Neural cell (in vitro differentiated cells): Measurements from ENCODE around the gene ANKRD39. TPM values are rescaled to one million over a fixed set of nuclear protein-coding genes. Genes with fewer than 3 reads are reported as not detected.

Experiments
- H2AFZ ChIP-seq: fragments of 200-600, 300-800 bp; sonication (generic), shearing (Covaris generic); 2 replicates; pipeline ENCODE4 v1.6.0; 2014; ENCODE audit warnings: low read depth, mild to moderate bottlenecking, antibody characterized with exemption, low read length, moderate library complexity
- H3F3A ChIP-seq: fragments of 200-600 bp; shearing (Covaris generic); 2 replicates; pipeline ENCODE4 v1.6.1; 2016; ENCODE audit warnings: mild to moderate bottlenecking, moderate library complexity, mixed read lengths, antibody characterized with exemption, low read length; ENCODE audit not compliant: insufficient read depth, poor library complexity, severe bottlenecking
- H3K27ac ChIP-seq: fragments of 200-600, 300-800 bp; sonication (generic), shearing (Covaris generic); 2 replicates; pipeline ENCODE4 v1.5.1; 2014; ENCODE audit warnings: mild to moderate bottlenecking, low read length, moderate library complexity
- H3K27me3 ChIP-seq: fragments of 300-800, 200-600 bp; sonication (generic), shearing (Covaris generic); 2 replicates; pipeline ENCODE4 v1.6.0; 2014; ENCODE audit warnings: mild to moderate bottlenecking, low read depth, low read length, moderate library complexity; ENCODE audit not compliant: insufficient read depth
- H3K36me3 ChIP-seq: fragments of 300-800, 200-600 bp; sonication (generic), shearing (Covaris generic); 2 replicates; pipeline ENCODE4 v1.5.1; 2014; ENCODE audit warnings: mild to moderate bottlenecking, antibody characterized with exemption, low read length, moderate library complexity; ENCODE audit not compliant: insufficient read depth
- H3K4me2 ChIP-seq: fragments of 300-800, 200-600 bp; sonication (generic), shearing (Covaris generic); 2 replicates; pipeline ENCODE4 v1.6.0; 2014; ENCODE audit warnings: mild to moderate bottlenecking, low read length
- H3K4me3 ChIP-seq: fragments of 300-800, 200-600 bp; sonication (generic), shearing (Covaris generic); 2 replicates; pipeline ENCODE4 v1.5.1; 2014; ENCODE audit warnings: mild to moderate bottlenecking, low read length, moderate library complexity
- H3K79me2 ChIP-seq: fragments of 200-600 bp; shearing (Covaris generic); replicated peaks from 2 replicates; pipeline ENCODE4 v1.6.0; 2014; ENCODE audit warnings: mild to moderate bottlenecking, low read length, moderate library complexity; ENCODE audit not compliant: insufficient read depth
- H3K9ac ChIP-seq: fragments of 300-800, 200-600 bp; sonication (generic), shearing (Covaris generic); 2 replicates; pipeline ENCODE4 v1.6.1; 2016; ENCODE audit warnings: mild to moderate bottlenecking, low read length, mixed read lengths
- H3K9me2 ChIP-seq: fragments of 200-600 bp; shearing (Covaris generic); 2 replicates; pipeline ENCODE4 v1.6.1; 2016; ENCODE audit warnings: mild to moderate bottlenecking, low read length, mixed read lengths; ENCODE audit not compliant: insufficient read depth
- H3K9me3 ChIP-seq: fragments of 200-600, 300-800 bp; sonication (generic), shearing (Covaris generic); 2 replicates; pipeline ENCODE4 v1.6.1; 2016; ENCODE audit warnings: mild to moderate bottlenecking, mixed run types, low read length, moderate library complexity, mixed read lengths
- H4K20me1 ChIP-seq: fragments of 200-600 bp; shearing (Covaris generic); 2 replicates; pipeline ENCODE4 v1.6.1; 2016; ENCODE audit warnings: mild to moderate bottlenecking, mixed run types; ENCODE audit not compliant: insufficient read depth
- CTCF ChIP-seq: fragments of 450-650 bp; IDR thresholded peaks from 2 replicates; pipeline ENCODE4 v1.5.1; 2014; ENCODE audit warnings: antibody characterized with exemption, mild to moderate bottlenecking, moderate library complexity; ENCODE audit not compliant: poor library complexity, severe bottlenecking
- EP300 ChIP-seq: fragments of 450-650 bp; conservative IDR thresholded peaks from 2 replicates; pipeline ENCODE4 v1.6.1; 2014; ENCODE audit warnings: antibody characterized with exemption, mild to moderate bottlenecking, moderate library complexity; ENCODE audit not compliant: poor library complexity, severe bottlenecking
- EZH2 ChIP-seq: fragments of 200-600, 300-800 bp; shearing (Covaris generic), sonication (generic); IDR thresholded peaks from 2 replicates; pipeline ENCODE4 v1.6.1; 2014; ENCODE audit warnings: antibody characterized with exemption, low read length, borderline replicate concordance, mild to moderate bottlenecking; ENCODE audit not compliant: insufficient read depth, poor library complexity, severe bottlenecking
- MXI1 ChIP-seq: fragments of 450-650 bp; conservative IDR thresholded peaks from 2 replicates; pipeline ENCODE4 v1.6.1; 2014; ENCODE audit warnings: antibody characterized with exemption, mild to moderate bottlenecking; ENCODE audit not compliant: poor library complexity, severe bottlenecking
- POLR2AphosphoS5 ChIP-seq: IDR thresholded peaks from 2 replicates; pipeline ENCODE4 v1.6.1; 2012
- RAD21 ChIP-seq: fragments of 450-650 bp; conservative IDR thresholded peaks from 2 replicates; pipeline ENCODE4 v1.6.1; 2014; ENCODE audit warnings: antibody characterized with exemption, mild to moderate bottlenecking, moderate library complexity
- SMC3 ChIP-seq: fragments of 450-650 bp; conservative IDR thresholded peaks from 2 replicates; pipeline ENCODE4 v1.6.1; 2014; ENCODE audit warnings: antibody characterized with exemption, mild to moderate bottlenecking, moderate library complexity; ENCODE audit not compliant: poor library complexity
- TAF1 ChIP-seq: IDR thresholded peaks from 2 replicates; pipeline ENCODE4 v1.6.1; 2012; ENCODE audit warnings: low read depth
- polyA plus RNA-seq: library from polyadenylated mRNA; depleted of rRNA; stranded (reverse); fragments of >200 nt; gene quantifications from 2 replicates; pipeline ENCODE4 v1.2.3, GENCODE V29; 2014
- TF ChIP-seq, protein P1 (sequence below): IDR thresholded peaks from 2 replicates; pipeline ENCODE4 v1.6.1; 2012; ENCODE audit warnings: borderline replicate concordance

ANKRD39 gene
- polyA plus RNA-seq, 1 donor from 2014 or later: 30.7 TPM

DNA sequence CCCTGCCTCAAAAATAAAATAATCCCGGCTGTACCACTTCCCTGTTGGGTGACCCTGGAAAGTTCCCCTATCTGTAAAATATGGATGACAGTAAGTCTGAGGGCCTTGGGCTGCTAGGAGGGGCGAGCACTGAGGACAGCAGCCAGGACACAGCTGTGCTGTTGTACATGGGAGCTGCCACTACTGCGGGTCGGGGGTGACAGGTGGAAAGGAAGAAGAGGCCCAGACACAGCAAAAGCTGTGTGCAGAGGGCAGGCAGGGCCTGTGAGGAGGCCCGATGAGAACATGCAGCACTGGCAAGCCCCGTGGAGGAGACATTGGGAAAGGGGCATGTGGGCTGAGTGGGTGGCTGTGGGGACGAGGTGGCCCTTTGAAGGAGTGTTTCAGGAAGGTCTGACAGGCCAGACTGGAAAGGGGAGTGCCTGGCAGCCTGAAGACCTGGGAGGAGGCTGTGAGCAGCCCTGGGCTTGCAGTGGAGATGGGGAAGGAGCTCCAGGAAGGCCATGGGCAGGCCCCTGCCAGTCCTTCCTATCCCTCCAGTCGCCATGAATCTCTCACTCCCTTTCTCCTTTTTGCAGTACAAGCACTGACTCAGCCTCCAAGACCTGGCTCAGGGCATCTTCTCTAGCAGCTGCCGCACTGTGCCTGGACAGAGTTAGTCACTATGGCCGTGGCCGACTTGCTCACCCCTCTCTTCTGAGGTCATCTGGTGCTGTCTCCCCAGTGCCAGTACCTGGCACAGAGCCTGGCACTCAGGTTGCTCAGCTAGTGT is 41.0 kb upstream of the ANKRD39 start:
- Histone ChIP-seq H3K27me3 (no peaks in the 10 kb centered on the region), H3F3A (no peaks in the 10 kb centered on the region), H3K27ac (no peak overlapping the region), H2AFZ (no peak overlapping the region), H3K9me2 (no peaks in the 10 kb centered on the region), H4K20me1 (no peaks in the 10 kb centered on the region), H3K9ac (no peak overlapping the region), H3K36me3 (no peaks in the 10 kb centered on the region), H3K79me2 (no peaks in the 10 kb centered on the region), H3K4me2 (no peak overlapping the region), H3K9me3 (no peaks in the 10 kb centered on the region), H3K4me3 (no peak overlapping the region)
- TF ChIP-seq TAF1 (no peak), SMC3 (no peak), CTCF (no peak), EZH2 (no peak), EP300 (no peak)
- TF ChIP-seq, protein P1, sequence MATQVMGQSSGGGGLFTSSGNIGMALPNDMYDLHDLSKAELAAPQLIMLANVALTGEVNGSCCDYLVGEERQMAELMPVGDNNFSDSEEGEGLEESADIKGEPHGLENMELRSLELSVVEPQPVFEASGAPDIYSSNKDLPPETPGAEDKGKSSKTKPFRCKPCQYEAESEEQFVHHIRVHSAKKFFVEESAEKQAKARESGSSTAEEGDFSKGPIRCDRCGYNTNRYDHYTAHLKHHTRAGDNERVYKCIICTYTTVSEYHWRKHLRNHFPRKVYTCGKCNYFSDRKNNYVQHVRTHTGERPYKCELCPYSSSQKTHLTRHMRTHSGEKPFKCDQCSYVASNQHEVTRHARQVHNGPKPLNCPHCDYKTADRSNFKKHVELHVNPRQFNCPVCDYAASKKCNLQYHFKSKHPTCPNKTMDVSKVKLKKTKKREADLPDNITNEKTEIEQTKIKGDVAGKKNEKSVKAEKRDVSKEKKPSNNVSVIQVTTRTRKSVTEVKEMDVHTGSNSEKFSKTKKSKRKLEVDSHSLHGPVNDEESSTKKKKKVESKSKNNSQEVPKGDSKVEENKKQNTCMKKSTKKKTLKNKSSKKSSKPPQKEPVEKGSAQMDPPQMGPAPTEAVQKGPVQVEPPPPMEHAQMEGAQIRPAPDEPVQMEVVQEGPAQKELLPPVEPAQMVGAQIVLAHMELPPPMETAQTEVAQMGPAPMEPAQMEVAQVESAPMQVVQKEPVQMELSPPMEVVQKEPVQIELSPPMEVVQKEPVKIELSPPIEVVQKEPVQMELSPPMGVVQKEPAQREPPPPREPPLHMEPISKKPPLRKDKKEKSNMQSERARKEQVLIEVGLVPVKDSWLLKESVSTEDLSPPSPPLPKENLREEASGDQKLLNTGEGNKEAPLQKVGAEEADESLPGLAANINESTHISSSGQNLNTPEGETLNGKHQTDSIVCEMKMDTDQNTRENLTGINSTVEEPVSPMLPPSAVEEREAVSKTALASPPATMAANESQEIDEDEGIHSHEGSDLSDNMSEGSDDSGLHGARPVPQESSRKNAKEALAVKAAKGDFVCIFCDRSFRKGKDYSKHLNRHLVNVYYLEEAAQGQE: no peak

DNA sequence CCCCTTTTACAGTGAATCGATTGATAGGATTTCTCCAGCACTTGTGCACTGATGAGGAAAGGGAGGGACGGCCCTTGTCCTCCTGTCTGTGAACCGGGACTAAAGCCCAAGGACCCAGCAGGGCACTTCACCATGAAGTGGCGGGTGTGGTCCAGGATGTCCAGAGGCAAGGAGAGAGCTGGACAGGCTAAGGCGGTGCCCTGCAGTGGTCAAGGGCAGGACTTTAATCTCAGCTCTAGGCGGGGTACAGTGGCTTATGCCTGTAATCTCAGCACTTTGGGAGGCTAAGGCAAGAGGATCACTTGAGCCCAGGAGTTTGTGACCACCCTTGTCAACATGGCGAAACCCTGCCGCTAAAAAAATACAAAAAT is 40.3 kb upstream of the ANKRD39 start:
- TF ChIP-seq POLR2AphosphoS5 (no peak), EP300 (no peak), MXI1 (no peak), TAF1 (no peak), CTCF (no peak), EZH2 (no peak), SMC3 (no peak), RAD21 (no peak)
- TF ChIP-seq, protein P1: no peak
- no peaks in the 10 kb centered on the region for H3F3A ChIP-seq
- H3K9me2 ChIP-seq: no peaks in the 10 kb centered on the region
- H3K4me3 ChIP-seq: no peak overlapping the region
- no peaks in the 10 kb centered on the region for H4K20me1 ChIP-seq
- no peaks in the 10 kb centered on the region for H3K36me3 ChIP-seq
- H3K9me3 ChIP-seq: no peaks in the 10 kb centered on the region
- H3K27ac ChIP-seq: no peak overlapping the region
- no peak overlapping the region for H2AFZ ChIP-seq
- no peak overlapping the region for H3K4me2 ChIP-seq
- no peaks in the 10 kb centered on the region for H3K79me2 ChIP-seq
- no peaks in the 10 kb centered on the region for H3K27me3 ChIP-seq
- no peak overlapping the region for H3K9ac ChIP-seq
